GM12878 (cell line): ENCODE measurements around the gene CD96. TPM values are rescaled to one million over a fixed set of nuclear protein-coding genes. Genes with fewer than 3 reads are reported as not detected.
"Not testable (repeated sequence)": the region's sequence is repeated elsewhere in the genome, so short reads cannot be mapped to it uniquely, and the experiment has no call there.

ENCODE experiments used
- ATAC-seq: fragments of 200-7000 bp; cut with Tn5 transposase; 3 replicates; pipeline ENCODE4 v1.9.1; 2020; ENCODE audit warnings: mild to moderate bottlenecking, moderate library complexity
- BruUV-seq: library from RNA; stranded (reverse); fragments of 400-500 nt; replicated peaks from 2 replicates; lab custom pipeline; 2021; lab: Mats Ljungman, UMichigan
- CTCF ChIA-PET: fragments of 300-600 bp; sonication (Branson Sonifier 250); formaldehyde crosslinking; extraction: SDS; loops from one replicate; lab custom pipeline; 2021; ENCODE audit warnings: inconsistent platforms; lab: Yijun Ruan, JAX
- POLR2A ChIA-PET: fragments of 350-600 bp; formaldehyde crosslinking; extraction: SDS; loops from one replicate; lab custom pipeline; 2021; ENCODE audit warnings: inconsistent platforms; lab: Charles Lee
- RAD21 ChIA-PET: fragments of 300-600 bp; sonication (Branson Sonifier 250); formaldehyde crosslinking; loops from one replicate; lab custom pipeline; 2023; ENCODE audit warnings: antibody characterized with exemption; ENCODE audit not compliant: unreplicated experiment; lab: Charles Lee
- SMC1A ChIA-PET: fragments of 300-600 bp; sonication (Branson Sonifier 250); formaldehyde crosslinking; loops from one replicate; lab custom pipeline; 2023; ENCODE audit not compliant: unreplicated experiment, uncharacterized antibody; lab: Charles Lee
- DNase-seq: peaks from one replicate; pipeline ENCODE4 v3.0.0-alpha.2; 2011; ENCODE audit warnings: low read depth, low spot score
- FAIRE-seq: peaks from 3 replicates; lab custom pipeline; 2011; peaks lifted over from hg19 to GRCh38; lab: Jason Lieb, UNC
- H2AFZ ChIP-seq: 2 replicates; pipeline ENCODE4 v1.6.0; 2011; ENCODE audit warnings: low read depth, low read length, control low read depth; ENCODE audit not compliant: control insufficient read depth
- H3K27ac ChIP-seq: 2 replicates; pipeline ENCODE4 v1.5.1; 2011; ENCODE audit warnings: control low read depth; ENCODE audit not compliant: control insufficient read depth, insufficient read depth
- H3K27me3 ChIP-seq, 2 experiments: replicated peaks in 1 of 2; 2 replicates each; pipeline versions ENCODE4 v1.6.0 to v1.6.1; 2011; ENCODE audit warnings: low read length in 1 of 2; ENCODE audit not compliant: control insufficient read depth in 2 of 2, insufficient read depth in 2 of 2
- H3K36me3 ChIP-seq, 2 experiments: 2 replicates each; pipeline ENCODE4 v1.5.1; 2011; ENCODE audit warnings: low read length in 1 of 2; ENCODE audit not compliant: control insufficient read depth in 2 of 2, insufficient read depth in 2 of 2
- H3K4me1 ChIP-seq: 2 replicates; pipeline ENCODE4 v1.6.1; 2011; ENCODE audit warnings: mild to moderate bottlenecking, low read length, moderate library complexity, mixed read lengths; ENCODE audit not compliant: control insufficient read depth, insufficient read depth
- H3K4me2 ChIP-seq: 2 replicates; pipeline ENCODE4 v1.6.0; 2011; ENCODE audit warnings: control low read depth; ENCODE audit not compliant: control insufficient read depth, insufficient read depth
- H3K4me3 ChIP-seq: fragments of 200-600 bp; sonication (generic); 2 replicates; pipeline ENCODE4 v1.5.1; 2016
- H3K79me2 ChIP-seq: 2 replicates; pipeline ENCODE4 v1.6.0; 2011; ENCODE audit warnings: low read length; ENCODE audit not compliant: control insufficient read depth, insufficient read depth
- H3K9ac ChIP-seq: 2 replicates; pipeline ENCODE4 v1.8.0; 2011; ENCODE audit warnings: low read length, control low read depth, mixed read lengths; ENCODE audit not compliant: control insufficient read depth, insufficient read depth
- H3K9me3 ChIP-seq: replicated peaks from 3 replicates; pipeline ENCODE4 v1.5.1; 2011; ENCODE audit warnings: mild to moderate bottlenecking, low read length; ENCODE audit not compliant: control insufficient read depth, insufficient read depth
- H4K20me1 ChIP-seq: 2 replicates; pipeline ENCODE4 v1.6.0; 2011; ENCODE audit not compliant: control insufficient read depth, insufficient read depth
- IKZF1 ChIP-seq: fragments of 450-650 bp; conservative IDR thresholded peaks from 2 replicates; pipeline ENCODE4 v1.6.1; 2017; ENCODE audit warnings: antibody characterized with exemption, mild to moderate bottlenecking
- MEF2B ChIP-seq: fragments of 450-650 bp; IDR thresholded peaks from 2 replicates; pipeline ENCODE4 v1.6.1; 2018; ENCODE audit warnings: mild to moderate bottlenecking, moderate library complexity; ENCODE audit not compliant: partially characterized antibody, poor library complexity, severe bottlenecking
- SMAD5 ChIP-seq: IDR thresholded peaks from 2 replicates; pipeline ENCODE4 v1.6.1; 2016; ENCODE audit warnings: antibody characterized with exemption, low read depth
- TBL1XR1 ChIP-seq: IDR thresholded peaks from 2 replicates; pipeline ENCODE4 v1.6.1; 2012; ENCODE audit warnings: low read depth, low read length, improper control_type of control experiment
- USF1 ChIP-seq: IDR thresholded peaks from 2 replicates; pipeline ENCODE4 v1.6.1; 2011; ENCODE audit warnings: borderline replicate concordance, low read depth, mild to moderate bottlenecking, moderate library complexity, mixed read lengths, low read length; ENCODE audit not compliant: insufficient read depth; ENCODE audit errors: extremely low read length
- WGBS: methylation state at CpG from one replicate; pipeline ENCODE4 v1.1.6; 2016; ENCODE audit warnings: low lambda C conversion rate; ENCODE audit not compliant: insufficient replicate concordance, insufficient coverage; ENCODE audit errors: missing lambda C conversion rate; 5-methylcytosine and 5-hydroxymethylcytosine counted together
- in situ Hi-C: fragments of 300-500 bp; cut with MboI; formaldehyde crosslinking; loops from 9 replicates; pipeline ENCODE4 v1.14.3; 2018; ENCODE audit warnings: mixed read lengths
- intact Hi-C: fragments of 100-400 bp; cut with micrococcal nuclease; formaldehyde crosslinking; loops from one replicate; pipeline ENCODE4 v1.14.2; 2022; ENCODE audit not compliant: unreplicated experiment
- polyA plus RNA-seq, 11 experiments: library from polyadenylated mRNA; depleted of rRNA in 4 of 11; unstranded in 6 of 11; stranded (reverse) in 5 of 11; fragments of >200 nt; fragmentation: Nextera tagmentation in 4 of 11; fragmentation: Illumina TruSeq in 1 of 11; extraction: Ambion mirVana in 4 of 11; extraction: Trizol in 1 of 11; gene quantifications; 1 replicate in 1 of 11; 2 replicates in 10 of 11; pipeline versions ENCODE4 v1.2.1 to v1.2.3, GENCODE V29; 2011 to 2016; ENCODE audit warnings: inconsistent platforms in 2 of 11, missing spikeins in 2 of 11, low read depth in 1 of 11
- total RNA-seq, 4 experiments: library from RNA; depleted of rRNA in 3 of 4; stranded (reverse); fragments of >200 nt in 3 of 4; fragmentation: Illumina TruSeq in 1 of 4; extraction: Trizol in 1 of 4; gene quantifications; 2 replicates each; pipeline versions ENCODE4 v1.2.1 to v1.2.3, GENCODE V29; 2013 to 2021
- TF ChIP-seq, protein P1 (sequence below): fragments of 450-650 bp; IDR thresholded peaks from 2 replicates; pipeline ENCODE4 v1.6.1; 2016; ENCODE audit warnings: mild to moderate bottlenecking, moderate library complexity, borderline replicate concordance

The CD96 gene
- total and polyA plus RNA-seq, 10 of the 15 experiments (the other 5 are each of a cell fraction or from before 2014, with no cell fraction given): 0.13 to 10.1 (median 0.47) TPM

DNA sequence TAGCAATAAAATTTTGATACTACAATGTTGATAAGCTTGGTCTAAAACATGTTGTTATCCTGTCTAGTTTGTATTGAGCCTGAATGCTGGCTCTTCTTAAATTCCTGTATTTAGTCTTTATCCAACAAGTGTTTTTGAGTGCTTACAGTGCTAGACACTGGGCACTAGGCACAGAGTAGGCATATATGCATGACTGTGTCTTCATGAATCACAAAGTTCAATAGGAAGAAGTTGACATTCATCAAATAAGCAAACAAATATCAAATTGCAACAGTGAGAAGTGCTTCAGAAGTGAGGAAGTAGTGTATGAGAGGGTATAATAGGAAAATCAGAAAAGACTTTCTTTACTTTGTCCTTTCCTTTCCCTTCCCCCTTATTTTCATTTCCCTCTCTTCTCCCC, 6.8 kb downstream of the CD96 start (continued):
- TF ChIP-seq MEF2B: no peak
- TF ChIP-seq IKZF1: no peak
- TF ChIP-seq USF1: no peak

- in situ Hi-C loops: not testable (repeated sequence)
These were observed 19.9 kb downstream of the CD96 start for GRCh38 chr3:111561902-111562301.

GRCh38 chr3:111566844-111567243, 24.8 kb downstream of the CD96 start:
- no peak for FAIRE-seq
- ChIA-PET SMC1A (no interaction called here), RAD21 (no interaction called here), CTCF (no interaction called here), POLR2A (no interaction called here)
- no peaks in the 10 kb centered on the region for H3K9me3 ChIP-seq
- no TSS peak for BruUV-seq
- no peak overlapping the region for H3K4me2 ChIP-seq
- no peak overlapping the region for H3K4me3 ChIP-seq
- H4K20me1 ChIP-seq: no peaks in the 10 kb centered on the region
- ATAC-seq: no peak
- no peak for TF ChIP-seq TBL1XR1
- TF ChIP-seq, protein P1, sequence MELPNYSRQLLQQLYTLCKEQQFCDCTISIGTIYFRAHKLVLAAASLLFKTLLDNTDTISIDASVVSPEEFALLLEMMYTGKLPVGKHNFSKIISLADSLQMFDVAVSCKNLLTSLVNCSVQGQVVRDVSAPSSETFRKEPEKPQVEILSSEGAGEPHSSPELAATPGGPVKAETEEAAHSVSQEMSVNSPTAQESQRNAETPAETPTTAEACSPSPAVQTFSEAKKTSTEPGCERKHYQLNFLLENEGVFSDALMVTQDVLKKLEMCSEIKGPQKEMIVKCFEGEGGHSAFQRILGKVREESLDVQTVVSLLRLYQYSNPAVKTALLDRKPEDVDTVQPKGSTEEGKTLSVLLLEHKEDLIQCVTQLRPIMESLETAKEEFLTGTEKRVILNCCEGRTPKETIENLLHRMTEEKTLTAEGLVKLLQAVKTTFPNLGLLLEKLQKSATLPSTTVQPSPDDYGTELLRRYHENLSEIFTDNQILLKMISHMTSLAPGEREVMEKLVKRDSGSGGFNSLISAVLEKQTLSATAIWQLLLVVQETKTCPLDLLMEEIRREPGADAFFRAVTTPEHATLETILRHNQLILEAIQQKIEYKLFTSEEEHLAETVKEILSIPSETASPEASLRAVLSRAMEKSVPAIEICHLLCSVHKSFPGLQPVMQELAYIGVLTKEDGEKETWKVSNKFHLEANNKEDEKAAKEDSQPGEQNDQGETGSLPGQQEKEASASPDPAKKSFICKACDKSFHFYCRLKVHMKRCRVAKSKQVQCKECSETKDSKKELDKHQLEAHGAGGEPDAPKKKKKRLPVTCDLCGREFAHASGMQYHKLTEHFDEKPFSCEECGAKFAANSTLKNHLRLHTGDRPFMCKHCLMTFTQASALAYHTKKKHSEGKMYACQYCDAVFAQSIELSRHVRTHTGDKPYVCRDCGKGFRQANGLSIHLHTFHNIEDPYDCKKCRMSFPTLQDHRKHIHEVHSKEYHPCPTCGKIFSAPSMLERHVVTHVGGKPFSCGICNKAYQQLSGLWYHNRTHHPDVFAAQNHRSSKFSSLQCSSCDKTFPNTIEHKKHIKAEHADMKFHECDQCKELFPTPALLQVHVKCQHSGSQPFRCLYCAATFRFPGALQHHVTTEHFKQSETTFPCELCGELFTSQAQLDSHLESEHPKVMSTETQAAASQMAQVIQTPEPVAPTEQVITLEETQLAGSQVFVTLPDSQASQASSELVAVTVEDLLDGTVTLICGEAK: no peak
- TF ChIP-seq SMAD5: no peak
- H2AFZ ChIP-seq: no peak overlapping the region
- no peaks in the 10 kb centered on the region for H3K79me2 ChIP-seq
- in situ Hi-C loops: no loop called here
- no peaks in the 10 kb centered on the region for H3K36me3 ChIP-seq
- H3K4me1 ChIP-seq: no peaks in the 10 kb centered on the region
- H3K9ac ChIP-seq: no peak overlapping the region
- no peaks in the 10 kb centered on the region; a peak in 1 of 4 replicates for H3K27me3 ChIP-seq
- no peak overlapping the region for H3K27ac ChIP-seq
- intact Hi-C loops: no loop called here
- DNase-seq: no peak
- 28% methylated on average over 2 of the region's 2 CpGs for WGBS

More at GRCh38 chr3:111561902-111562301, 19.9 kb downstream of the CD96 start:
- DNase-seq, intact Hi-C loops, H4K20me1 ChIP-seq, POLR2A ChIA-PET, H3K4me3 ChIP-seq, H3K36me3 ChIP-seq, ATAC-seq, H3K9ac ChIP-seq, RAD21 ChIA-PET, H3K27ac ChIP-seq, H3K27me3 ChIP-seq, H3K4me2 ChIP-seq, FAIRE-seq, H3K4me1 ChIP-seq, H2AFZ ChIP-seq, BruUV-seq, CTCF ChIA-PET, SMC1A ChIA-PET, H3K79me2 ChIP-seq, H3K9me3 ChIP-seq: not testable (repeated sequence)
- WGBS: 83% methylated on average over 16 of the region's 25 CpGs
